B cell (primary cell): ENCODE data around the gene SCARB1. TPM values are rescaled to one million over a fixed set of nuclear protein-coding genes. Genes with fewer than 3 reads are reported as not detected.

Experiments used
- ATAC-seq: fragments of 200-7000 bp; cut with Tn5 transposase; one replicate; pipeline ENCODE4 v1.10.0; 2021; ENCODE audit warnings: low read depth, mild to moderate bottlenecking, moderate number of reproducible peaks, moderate library complexity
- CTCF ChIA-PET: fragments of 350-600 bp; sonication (Branson Sonifier 250); formaldehyde crosslinking; loops from one replicate; lab custom pipeline; 2021; ENCODE audit warnings: antibody characterized with exemption, inconsistent platforms; lab: Charles Lee
- POLR2A ChIA-PET: fragments of 350-600 bp; sonication (Branson Sonifier 250); formaldehyde crosslinking; loops from one replicate; lab custom pipeline; 2021; ENCODE audit warnings: antibody characterized with exemption; lab: Charles Lee
- DNase-seq: peaks from one replicate; pipeline ENCODE4 v3.0.0; 2013
- H2AFZ ChIP-seq: 2 replicates; pipeline ENCODE4 v1.6.1; 2012; ENCODE audit warnings: mild to moderate bottlenecking, low read depth, low read length; ENCODE audit not compliant: insufficient read depth, poor library complexity, severe bottlenecking
- H3K27ac ChIP-seq, 2 donors: 1 replicate in 1 of 2; 2 replicates in 1 of 2; pipeline ENCODE4 v1.5.1; 2012 to 2013; ENCODE audit warnings: low read length in 2 of 2, mild to moderate bottlenecking in 2 of 2, moderate library complexity in 1 of 2
- H3K27me3 ChIP-seq, 4 experiments: fragments of 200-600 bp in 1 of 4; sonication (generic) in 1 of 4; replicated peaks in 1 of 4; 1 replicate in 2 of 4; 2 replicates in 2 of 4; pipeline versions ENCODE4 v1.6.1 to v1.7.0; 2013 to 2016; ENCODE audit warnings: low read length in 3 of 4, mild to moderate bottlenecking in 2 of 4, mixed read lengths in 1 of 4, moderate library complexity in 1 of 4; ENCODE audit not compliant: insufficient read depth in 4 of 4, control insufficient read depth in 3 of 4; ENCODE audit errors: control extremely low read depth in 1 of 4
- H3K36me3 ChIP-seq, 2 experiments: replicated peaks in 1 of 2; 1 replicate in 1 of 2; 2 replicates in 1 of 2; pipeline versions ENCODE4 v1.6.1 to v1.7.1; 2013; ENCODE audit warnings: low read length in 1 of 2; ENCODE audit not compliant: insufficient read depth in 2 of 2, control insufficient read depth in 1 of 2; ENCODE audit errors: control extremely low read depth in 1 of 2, extremely low read depth in 1 of 2
- H3K4me1 ChIP-seq, 2 donors: fragments of 200-600 bp in 1 of 2; sonication (generic) in 1 of 2; 1 replicate in 1 of 2; 2 replicates in 1 of 2; pipeline versions ENCODE4 v1.5.1 to v1.6.1; 2013 to 2017; ENCODE audit warnings: low read length in 2 of 2; ENCODE audit not compliant: control insufficient read depth in 2 of 2, insufficient read depth in 2 of 2
- H3K4me2 ChIP-seq: replicated peaks from 2 replicates; pipeline ENCODE3; 2012; ENCODE audit warnings: mild to moderate bottlenecking, low read depth, low read length; ENCODE audit not compliant: poor library complexity, severe bottlenecking
- H3K4me3 ChIP-seq, 5 experiments: fragments of 200-600 bp in 1 of 5; sonication (generic) in 1 of 5; 1 replicate in 3 of 5; 2 replicates in 2 of 5; pipeline versions ENCODE4 v1.5.1 to v1.7.0; 2011 to 2016; ENCODE audit warnings: low read length in 4 of 5, mild to moderate bottlenecking in 4 of 5, low read depth in 2 of 5, control low read depth in 1 of 5, moderate library complexity in 1 of 5; ENCODE audit not compliant: insufficient read depth in 1 of 5; ENCODE audit errors: control extremely low read depth in 1 of 5, extremely low read depth in 1 of 5
- H3K79me2 ChIP-seq: fragments of 200-600 bp; sonication (generic); one replicate; pipeline ENCODE4 v1.6.0; 2016; ENCODE audit warnings: low read length; ENCODE audit not compliant: control insufficient read depth, insufficient read depth
- H3K9ac ChIP-seq: fragments of 200-600 bp; sonication (generic); 2 replicates; pipeline ENCODE4 v1.6.1; 2017; ENCODE audit warnings: mild to moderate bottlenecking, low read length, moderate library complexity
- H3K9me3 ChIP-seq, 3 donors: one replicate each; pipeline versions ENCODE4 v1.6.1 to v1.7.1; 2013; ENCODE audit warnings: low read length in 2 of 3; ENCODE audit not compliant: control insufficient read depth in 2 of 3, insufficient read depth in 1 of 3; ENCODE audit errors: control extremely low read depth in 1 of 3
- H4K20me1 ChIP-seq: 2 replicates; pipeline ENCODE4 v1.6.0; 2012; ENCODE audit warnings: mild to moderate bottlenecking, low read length; ENCODE audit not compliant: insufficient read depth, control insufficient read depth, poor library complexity, severe bottlenecking
- H3K27ac Mint-ChIP-seq: one replicate; pipeline ENCODE4 v1.8.0; 2021; ENCODE audit warnings: mixed read lengths
- H3K27me3 Mint-ChIP-seq: one replicate; pipeline ENCODE4 v1.8.0; 2021; ENCODE audit warnings: mixed read lengths
- H3K4me1 Mint-ChIP-seq: one replicate; pipeline ENCODE4 v1.8.0; 2021; ENCODE audit warnings: mixed read lengths
- H3K4me3 Mint-ChIP-seq: one replicate; pipeline ENCODE4 v1.8.0; 2021; ENCODE audit warnings: mixed read lengths
- H3K9me3 Mint-ChIP-seq: one replicate; pipeline ENCODE4 v1.8.0; 2022; ENCODE audit warnings: mixed read lengths; ENCODE audit not compliant: insufficient read depth
- EZH2 ChIP-seq: IDR thresholded peaks from 2 replicates; pipeline ENCODE4 v1.6.1; 2012; ENCODE audit warnings: borderline replicate concordance, low read depth, mild to moderate bottlenecking, moderate library complexity, low read length; ENCODE audit not compliant: insufficient read depth, poor library complexity, severe bottlenecking
- WGBS: methylation state at CpG from one replicate; pipeline ENCODE4 v1.1.5; 2013; ENCODE audit warnings: missing lambda C conversion rate; ENCODE audit not compliant: insufficient coverage; 5-methylcytosine and 5-hydroxymethylcytosine counted together
- intact Hi-C: fragments of 100-400 bp; cut with micrococcal nuclease; formaldehyde crosslinking; loops from one replicate; pipeline ENCODE4 v1.10.0; 2022
- polyA plus RNA-seq: library from polyadenylated mRNA; depleted of rRNA; stranded (reverse); fragments of >200 nt; gene quantifications from 2 replicates; pipeline ENCODE4 v1.2.3, GENCODE V29; 2012
- total RNA-seq, 2 donors: library from RNA; stranded (reverse); fragments of 120-200 nt in 1 of 2; gene quantifications; 1 replicate in 1 of 2; 2 replicates in 1 of 2; pipeline versions ENCODE4 v1.2.3 to v1.2.4, GENCODE V29; 2013 to 2022
- TF ChIP-seq, protein P1 (sequence below): fragments of 200-600 bp; IDR thresholded peaks from one replicate; pipeline ENCODE4 v1.8.0; 2022; ENCODE audit warnings: antibody characterized with exemption, mild to moderate bottlenecking

Gene SCARB1
- total and polyA plus RNA-seq, 2 donors (not counting 1 experiment from before 2014, with no cell fraction given) = 26.8 to 30.7 TPM

DNA sequence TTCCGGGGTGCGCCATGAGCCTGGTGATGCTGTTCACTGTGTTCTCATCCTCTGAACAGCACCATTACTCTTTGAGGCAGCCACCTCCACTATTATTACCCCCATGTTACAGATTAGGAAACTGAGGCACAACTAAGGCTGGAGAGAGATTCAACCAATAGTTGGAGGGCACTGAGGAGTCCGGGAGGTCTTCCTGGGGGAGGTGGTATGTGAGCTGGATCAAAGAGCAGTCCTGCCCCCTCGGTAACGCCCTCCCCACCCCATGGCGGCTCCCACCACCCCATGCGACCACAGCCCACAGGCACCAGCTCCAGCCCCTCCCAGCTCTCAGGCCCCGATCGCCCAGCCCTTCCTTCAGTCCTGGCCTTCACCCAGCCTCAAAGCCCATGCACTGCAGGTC lies 43.5 kb downstream of the SCARB1 start:
- DNase-seq = no peak
- Mint-ChIP-seq H3K4me3 (no peak overlapping the region), H3K27me3 (no peaks in the 10 kb centered on the region), H3K4me1 (no peaks in the 10 kb centered on the region), H3K9me3 (no peaks in the 10 kb centered on the region), H3K27ac (no peak overlapping the region)
- H3K36me3 ChIP-seq = no peaks in the 10 kb centered on the region
- intact Hi-C loops = no loop called here
- WGBS = 100% methylated on average over 2 of the region's 9 CpGs
- no peaks in the 10 kb centered on the region for H4K20me1 ChIP-seq
- H3K4me1 ChIP-seq = no peaks in the 10 kb centered on the region
- H3K9ac ChIP-seq = no peak overlapping the region
- ChIA-PET POLR2A (no interaction called here), CTCF (interaction anchor here (0.5 kb wide), 1 partner anchor 542 kb away, joined by 6 read pairs; no protein-coding TSS in a partner anchor)
- H3K27me3 ChIP-seq = no peaks in the 10 kb centered on the region
- peaks cover 45% of the 10 kb centered on the region for H3K79me2 ChIP-seq
- H2AFZ ChIP-seq = no peak overlapping the region
- TF ChIP-seq, protein P1, sequence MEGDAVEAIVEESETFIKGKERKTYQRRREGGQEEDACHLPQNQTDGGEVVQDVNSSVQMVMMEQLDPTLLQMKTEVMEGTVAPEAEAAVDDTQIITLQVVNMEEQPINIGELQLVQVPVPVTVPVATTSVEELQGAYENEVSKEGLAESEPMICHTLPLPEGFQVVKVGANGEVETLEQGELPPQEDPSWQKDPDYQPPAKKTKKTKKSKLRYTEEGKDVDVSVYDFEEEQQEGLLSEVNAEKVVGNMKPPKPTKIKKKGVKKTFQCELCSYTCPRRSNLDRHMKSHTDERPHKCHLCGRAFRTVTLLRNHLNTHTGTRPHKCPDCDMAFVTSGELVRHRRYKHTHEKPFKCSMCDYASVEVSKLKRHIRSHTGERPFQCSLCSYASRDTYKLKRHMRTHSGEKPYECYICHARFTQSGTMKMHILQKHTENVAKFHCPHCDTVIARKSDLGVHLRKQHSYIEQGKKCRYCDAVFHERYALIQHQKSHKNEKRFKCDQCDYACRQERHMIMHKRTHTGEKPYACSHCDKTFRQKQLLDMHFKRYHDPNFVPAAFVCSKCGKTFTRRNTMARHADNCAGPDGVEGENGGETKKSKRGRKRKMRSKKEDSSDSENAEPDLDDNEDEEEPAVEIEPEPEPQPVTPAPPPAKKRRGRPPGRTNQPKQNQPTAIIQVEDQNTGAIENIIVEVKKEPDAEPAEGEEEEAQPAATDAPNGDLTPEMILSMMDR = no peak
- no peak overlapping the region for H3K4me2 ChIP-seq
- H3K4me3 ChIP-seq = no peak overlapping the region
- no peak overlapping the region for H3K27ac ChIP-seq
- ATAC-seq = no peak
- H3K9me3 ChIP-seq = no peaks in the 10 kb centered on the region

DNA sequence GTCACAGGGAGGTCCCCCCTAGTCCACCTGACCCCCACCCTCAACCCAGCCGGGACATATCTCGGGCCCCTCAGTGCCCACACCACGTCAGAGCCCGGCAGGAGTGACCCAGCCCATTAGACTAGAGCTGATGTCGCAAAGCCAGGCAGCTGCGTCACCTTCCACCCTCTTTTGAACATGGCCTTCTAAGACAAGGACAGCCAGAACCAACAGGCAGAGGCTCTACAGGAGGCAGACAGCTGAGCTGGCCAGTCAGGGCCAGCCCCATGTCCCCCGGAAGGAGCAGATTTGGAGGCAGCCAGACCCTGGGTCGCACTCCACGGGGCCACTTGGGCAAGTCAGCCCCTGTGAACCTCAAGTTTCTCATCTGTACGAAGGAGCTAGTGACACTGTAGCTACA lies 44.1 kb downstream of the SCARB1 start:
- CTCF ChIA-PET = interaction anchor here (1.1 kb wide), 1 partner anchor 87 kb away, joined by 3 read pairs; no protein-coding TSS in a partner anchor
- ATAC-seq (no peak), DNase-seq (no peak)
- Histone ChIP-seq H3K36me3 (peaks cover 0 to 3% of the 10 kb centered on the region in 2 experiments), H2AFZ (no peak overlapping the region), H3K79me2 (peaks cover 45% of the 10 kb centered on the region), H3K4me3 (no peak overlapping the region), H3K27me3 (no peaks in the 10 kb centered on the region), H3K9ac (no peak overlapping the region), H3K9me3 (no peaks in the 10 kb centered on the region), H4K20me1 (no peaks in the 10 kb centered on the region), H3K27ac (no peak overlapping the region), H3K4me2 (no peak overlapping the region), H3K4me1 (no peaks in the 10 kb centered on the region)
- Mint-ChIP-seq H3K27ac (no peak overlapping the region), H3K4me3 (no peak overlapping the region), H3K9me3 (no peaks in the 10 kb centered on the region), H3K4me1 (no peaks in the 10 kb centered on the region), H3K27me3 (no peaks in the 10 kb centered on the region)
- POLR2A ChIA-PET = no interaction called here
- WGBS = 89% methylated on average over 10 of the region's 10 CpGs
- TF ChIP-seq EZH2 = no peak
- intact Hi-C loops = no loop called here
